KOPT-K1 (cell line): ENCODE data around the gene ST6GALNAC6.

Experiments used
- H3K27ac ChIP-seq: fragments of 200-600 bp; sonication (generic); 2 replicates; pipeline ENCODE4 v1.5.1; 2016; ENCODE audit warnings: antibody characterized with exemption, mild to moderate bottlenecking, low read depth, low read length; ENCODE audit not compliant: poor library complexity, severe bottlenecking
- H3K36me3 ChIP-seq: fragments of 200-600 bp; sonication (generic); 2 replicates; pipeline ENCODE4 v1.5.1; 2017; ENCODE audit warnings: antibody characterized with exemption, mild to moderate bottlenecking, low read length, moderate library complexity; ENCODE audit not compliant: insufficient read depth
- H3K9me3 ChIP-seq: fragments of 200-600 bp; sonication (generic); 2 replicates; pipeline ENCODE4 v1.5.1; 2017; ENCODE audit warnings: antibody characterized with exemption, low read length, mild to moderate bottlenecking; ENCODE audit not compliant: insufficient read depth, poor library complexity, severe bottlenecking

Gene ST6GALNAC6, protein sequence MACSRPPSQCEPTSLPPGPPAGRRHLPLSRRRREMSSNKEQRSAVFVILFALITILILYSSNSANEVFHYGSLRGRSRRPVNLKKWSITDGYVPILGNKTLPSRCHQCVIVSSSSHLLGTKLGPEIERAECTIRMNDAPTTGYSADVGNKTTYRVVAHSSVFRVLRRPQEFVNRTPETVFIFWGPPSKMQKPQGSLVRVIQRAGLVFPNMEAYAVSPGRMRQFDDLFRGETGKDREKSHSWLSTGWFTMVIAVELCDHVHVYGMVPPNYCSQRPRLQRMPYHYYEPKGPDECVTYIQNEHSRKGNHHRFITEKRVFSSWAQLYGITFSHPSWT

DNA sequence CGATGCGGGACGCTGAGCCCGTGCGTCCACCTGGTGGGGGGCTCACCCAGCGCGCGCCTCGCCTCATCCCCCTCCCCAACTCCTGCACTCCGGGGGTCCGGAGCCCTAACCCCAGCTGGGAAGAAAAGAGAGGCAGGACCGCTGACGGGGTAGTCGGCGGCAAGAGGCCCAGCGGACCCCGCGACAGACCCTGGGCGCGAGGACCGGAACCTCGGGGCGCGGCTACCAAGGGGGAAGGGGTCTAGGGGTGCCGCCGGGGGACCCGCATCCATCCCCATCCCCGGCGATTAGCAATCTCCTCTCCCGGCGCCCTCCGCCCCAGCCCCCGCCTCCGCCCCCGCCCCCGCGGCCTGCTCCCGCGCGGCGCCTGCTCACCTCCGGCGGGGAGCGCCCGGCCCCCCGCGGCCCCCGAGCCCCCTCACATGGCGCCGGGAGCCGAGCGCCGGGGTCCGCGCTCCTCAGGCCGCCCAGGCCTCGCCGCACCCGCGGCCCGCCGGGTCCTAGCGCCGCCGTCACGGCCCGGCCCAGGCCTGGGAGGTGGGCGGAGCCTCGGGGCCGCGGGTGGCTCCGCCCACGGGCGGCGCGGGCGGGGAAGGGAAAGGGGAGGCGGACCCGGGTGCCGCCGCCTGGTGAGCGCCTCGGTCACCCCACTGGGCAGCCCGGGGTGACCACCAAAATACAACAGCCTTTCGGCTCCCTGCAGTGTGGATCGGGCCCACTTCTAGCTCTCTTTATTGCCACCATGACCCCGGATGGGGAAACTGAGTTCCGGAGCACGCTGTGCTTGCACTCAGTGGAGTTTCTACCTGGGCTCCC, at the start of gene ST6GALNAC6:
Gene ST6GALNAC6 (minus strand): TSS at position 476 of the 816 bp plus-strand sequence. CDS start 1,622 bp downstream, outside the sequence.
- peak within 1 kb of the TSS; percentile 53 for H3K27ac ChIP-seq
- H3K36me3 ChIP-seq = peaks cover 17% of the 10 kb centered on the region

DNA sequence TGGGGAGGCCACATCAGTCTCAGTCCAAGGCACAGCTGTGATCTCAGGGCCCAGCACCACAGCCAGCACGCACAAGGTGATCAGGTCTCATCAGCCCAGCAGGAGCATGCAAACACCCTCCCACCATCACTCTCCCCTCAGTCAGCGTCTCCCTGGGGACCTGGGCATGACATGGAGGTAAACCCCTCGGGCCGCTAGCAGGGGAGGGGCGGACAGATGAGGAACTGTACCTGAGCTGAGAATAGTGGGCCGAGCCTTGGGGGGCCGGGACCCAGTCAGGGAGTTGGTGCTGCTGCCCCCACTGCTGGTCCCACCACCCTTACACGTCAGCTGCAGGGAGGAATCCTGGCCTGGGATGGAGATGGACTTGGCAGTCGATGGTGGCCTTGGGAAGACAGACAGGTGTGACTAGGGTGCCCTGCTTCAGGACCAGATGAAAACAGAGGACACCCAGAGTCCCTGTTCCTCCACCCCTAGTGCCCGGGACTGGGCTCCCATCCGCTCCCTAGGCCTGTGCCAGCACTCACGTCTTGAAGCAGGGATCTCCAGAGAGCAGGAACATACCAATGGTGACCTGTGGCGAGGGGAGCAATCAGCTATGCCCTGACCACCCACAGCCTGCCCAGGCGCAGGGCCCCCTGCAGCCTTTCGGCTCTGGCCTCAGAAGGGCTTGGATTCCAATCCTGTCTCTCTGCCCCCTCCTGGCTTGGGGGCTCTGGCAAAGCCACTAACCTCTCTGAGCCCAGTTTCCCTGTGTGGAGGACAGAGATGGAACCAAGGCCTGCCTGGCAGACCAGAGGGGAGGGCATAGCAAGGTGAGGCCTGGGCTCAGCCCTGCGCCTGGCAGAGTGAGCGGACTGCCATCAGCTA, 48.7 kb upstream of the ST6GALNAC6 start:
- H3K36me3 ChIP-seq = peaks cover 35% of the 10 kb centered on the region; the same call in 1 of the 2 replicates
- peak overlapping the region; percentile 1 for H3K27ac ChIP-seq
- no peaks in the 10 kb centered on the region for H3K9me3 ChIP-seq

More for the DNA sequence above, at the start of gene ST6GALNAC6:
- H3K9me3 ChIP-seq = no peaks in the 10 kb centered on the region

DNA sequence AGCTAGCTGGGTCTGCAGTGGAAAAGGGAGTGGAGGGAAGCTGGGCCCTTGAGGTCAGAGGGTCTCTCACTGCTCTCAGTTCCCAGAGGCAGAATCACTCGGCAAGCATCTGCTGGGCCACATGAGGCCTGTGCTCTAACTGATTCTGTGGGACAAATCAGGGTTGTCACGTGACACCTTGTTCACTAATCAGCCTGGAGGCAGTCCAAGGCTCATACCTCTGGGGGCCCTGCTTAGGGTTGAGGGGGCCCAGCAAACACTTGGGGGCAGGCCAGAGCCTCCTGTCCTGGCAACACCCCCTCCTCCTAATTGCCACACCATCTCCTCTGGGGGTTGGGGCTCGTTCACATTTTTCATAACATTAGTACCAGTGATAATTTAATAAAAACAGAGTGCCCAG, 47.3 kb upstream of the ST6GALNAC6 start:
- Histone ChIP-seq H3K27ac (peak overlapping the region; percentile 14), H3K9me3 (no peaks in the 10 kb centered on the region), H3K36me3 (peaks cover 49% of the 10 kb centered on the region)

DNA sequence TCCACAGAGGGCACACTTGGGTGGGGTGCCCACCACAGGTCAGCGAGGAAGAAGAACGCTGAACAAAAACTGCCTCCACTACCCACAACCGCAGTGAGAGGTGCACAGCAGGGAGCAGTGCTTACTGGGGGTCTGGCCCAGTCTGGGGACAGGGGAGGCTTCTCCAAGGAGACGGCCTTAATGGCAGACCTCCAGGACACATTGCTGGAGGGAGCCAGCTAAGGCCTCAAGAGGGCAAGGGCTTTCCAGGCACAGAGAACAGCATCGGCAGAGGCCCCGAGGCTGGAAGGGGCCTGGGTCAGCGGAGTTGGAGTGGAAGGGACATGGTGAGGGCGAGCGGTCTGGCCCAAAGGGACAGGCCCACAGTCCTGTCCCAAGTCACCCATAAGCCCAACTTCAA, 46.5 kb upstream of the ST6GALNAC6 start:
- Histone ChIP-seq H3K9me3 (no peaks in the 10 kb centered on the region), H3K36me3 (peaks cover 54% of the 10 kb centered on the region), H3K27ac (peak overlapping the region; percentile 18)

DNA sequence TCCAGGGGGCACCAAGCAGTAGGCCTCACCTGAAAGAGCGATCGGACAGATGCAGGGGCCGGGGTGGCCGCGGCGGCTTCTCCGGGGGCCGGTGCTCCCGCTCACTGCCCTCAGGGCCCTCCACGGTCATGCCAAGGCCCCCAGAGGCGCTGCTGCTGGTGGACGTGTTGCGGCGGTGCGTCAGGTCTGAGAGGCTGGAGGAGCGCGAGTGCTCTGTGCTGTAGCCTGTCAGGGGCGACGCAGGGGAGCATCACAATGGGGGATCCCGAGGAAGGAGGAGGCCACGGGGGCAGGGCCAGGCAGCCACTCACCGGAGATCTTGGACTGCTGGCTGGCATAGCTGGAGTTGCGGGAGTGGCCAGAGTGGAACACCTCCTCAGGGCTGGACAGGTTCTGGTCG, 45.9 kb upstream of the ST6GALNAC6 start:
- no peaks in the 10 kb centered on the region for H3K9me3 ChIP-seq
- H3K36me3 ChIP-seq = peaks cover 59% of the 10 kb centered on the region
- H3K27ac ChIP-seq = no peak overlapping the region

DNA sequence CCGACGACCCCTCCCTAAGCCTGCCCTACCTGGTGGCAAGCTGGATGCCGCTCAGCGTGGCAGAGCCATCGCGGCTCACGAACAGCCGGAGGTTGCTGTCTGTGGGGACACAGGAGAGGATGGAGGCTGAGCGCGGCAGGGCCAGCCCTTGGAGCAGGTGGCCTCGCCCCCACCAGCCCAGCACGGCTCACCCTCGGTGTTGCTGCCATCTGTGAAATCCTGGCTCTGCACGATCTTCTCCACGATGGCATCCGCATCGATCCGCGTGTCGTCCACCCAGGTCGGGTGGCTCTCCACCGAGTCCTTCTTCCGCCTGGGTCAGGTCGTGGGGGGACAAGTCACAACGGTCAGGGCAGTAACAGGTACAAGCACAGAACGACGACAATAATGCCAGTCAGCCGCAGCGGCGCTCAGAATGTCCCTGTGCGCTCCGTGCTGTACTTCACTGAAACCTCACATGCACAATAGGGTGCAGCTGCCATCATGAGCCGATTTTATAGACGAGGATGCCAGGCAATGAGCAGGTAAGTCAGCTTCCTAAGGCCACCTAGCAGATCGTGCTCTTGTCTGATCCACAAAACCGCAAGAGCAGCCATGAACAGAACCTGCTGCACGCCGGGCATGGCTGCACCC, 45.3 kb upstream of the ST6GALNAC6 start:
- Histone ChIP-seq H3K27ac (no peak overlapping the region), H3K36me3 (peaks cover 65% of the 10 kb centered on the region), H3K9me3 (no peaks in the 10 kb centered on the region)

DNA sequence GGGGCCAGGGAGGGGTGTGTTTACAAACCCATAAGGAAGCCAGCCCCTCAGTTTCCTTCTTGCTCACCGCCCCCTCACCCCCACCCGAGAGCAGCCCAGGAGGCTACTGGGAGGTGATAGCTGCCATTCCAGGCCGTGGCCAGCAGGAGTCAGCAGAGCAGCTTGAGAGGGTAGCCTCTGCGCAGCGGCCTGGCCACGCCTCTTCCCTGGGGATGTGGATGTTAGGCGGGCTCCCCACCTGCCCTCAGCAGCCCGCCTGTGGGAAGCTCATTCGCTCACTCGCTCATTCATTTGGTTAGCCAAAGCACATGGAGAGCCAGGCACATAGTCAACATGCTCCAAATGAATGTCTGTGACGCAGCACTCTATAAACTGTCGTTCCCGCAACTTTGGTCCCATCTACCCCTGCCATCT, 44.3 kb upstream of the ST6GALNAC6 start:
- H3K36me3 ChIP-seq = peaks cover 65% of the 10 kb centered on the region
- H3K9me3 ChIP-seq = no peaks in the 10 kb centered on the region
- H3K27ac ChIP-seq = no peak overlapping the region

DNA sequence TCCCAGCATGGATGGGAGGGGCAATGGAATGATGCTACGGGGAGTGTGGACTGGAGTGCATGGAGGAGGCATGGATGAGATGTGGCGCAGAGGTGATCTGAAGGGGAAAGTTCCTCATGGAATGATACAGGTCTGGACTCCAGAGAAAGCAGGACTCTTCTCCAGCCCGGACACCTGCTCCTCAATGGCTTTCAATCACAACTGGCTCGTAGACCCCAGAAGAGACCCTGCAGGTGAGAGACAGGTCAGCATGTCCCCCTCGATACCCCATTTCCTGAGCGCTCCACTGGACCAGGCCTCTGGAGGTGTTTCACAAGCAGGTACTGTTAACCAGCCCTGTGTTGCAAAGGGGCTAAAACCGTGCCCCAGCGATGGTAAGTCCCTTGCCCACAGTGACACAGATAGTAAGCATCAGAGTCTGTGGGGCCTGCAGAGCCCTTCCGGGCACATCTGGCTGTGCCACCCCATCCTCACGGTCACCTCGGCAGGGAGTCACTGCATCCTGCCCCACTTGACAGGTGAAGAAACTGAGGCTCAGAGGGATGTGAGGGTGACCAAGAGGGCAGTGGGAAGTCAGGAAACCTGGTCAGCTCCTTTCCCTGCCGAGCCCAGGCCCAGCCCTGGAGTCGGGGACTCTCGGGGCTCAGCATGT, 43.7 kb upstream of the ST6GALNAC6 start:
- H3K9me3 ChIP-seq = no peaks in the 10 kb centered on the region
- H3K27ac ChIP-seq = no peak overlapping the region
- peaks cover 65% of the 10 kb centered on the region for H3K36me3 ChIP-seq

DNA sequence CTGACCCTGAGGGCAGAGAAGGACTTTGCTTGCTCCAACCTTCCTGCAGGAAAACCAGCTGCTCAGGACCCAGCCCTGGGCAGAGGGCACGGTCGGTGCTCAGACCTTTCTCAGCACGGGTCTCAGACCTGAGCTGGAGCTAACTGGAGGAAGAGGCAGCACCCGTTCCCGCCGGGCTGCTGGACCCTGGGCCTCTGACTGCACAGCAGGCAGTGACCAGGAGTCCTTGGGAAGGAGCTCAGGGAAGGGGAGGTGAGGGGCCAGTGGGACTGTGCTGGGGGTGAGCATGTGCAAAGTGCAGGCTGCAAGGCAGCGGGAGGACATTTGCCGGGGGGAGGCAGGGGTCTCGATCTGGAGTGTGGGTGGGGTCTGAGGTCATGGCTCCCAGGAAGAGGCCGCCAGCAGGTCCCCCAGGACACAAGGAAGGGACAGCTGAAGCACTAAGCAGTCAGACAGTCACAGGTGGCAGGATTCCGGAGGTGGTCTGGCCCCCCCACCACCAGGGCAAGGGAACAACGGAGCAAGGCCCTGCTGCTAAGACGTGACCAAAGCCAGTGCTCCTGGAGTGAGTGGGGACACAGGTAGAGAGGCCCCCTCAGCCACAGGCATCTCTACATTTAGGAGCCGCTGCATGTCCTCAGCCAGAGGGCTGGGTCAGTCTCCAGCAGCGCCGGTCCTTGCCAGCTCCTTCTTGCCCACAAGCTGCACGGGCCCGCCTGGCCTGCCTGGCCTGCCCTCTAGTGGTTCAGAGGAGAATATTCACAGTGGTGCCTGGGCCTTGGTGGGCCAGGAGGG, 43.0 kb upstream of the ST6GALNAC6 start:
- no peak overlapping the region for H3K27ac ChIP-seq
- H3K9me3 ChIP-seq = no peaks in the 10 kb centered on the region
- peaks cover 59% of the 10 kb centered on the region for H3K36me3 ChIP-seq

DNA sequence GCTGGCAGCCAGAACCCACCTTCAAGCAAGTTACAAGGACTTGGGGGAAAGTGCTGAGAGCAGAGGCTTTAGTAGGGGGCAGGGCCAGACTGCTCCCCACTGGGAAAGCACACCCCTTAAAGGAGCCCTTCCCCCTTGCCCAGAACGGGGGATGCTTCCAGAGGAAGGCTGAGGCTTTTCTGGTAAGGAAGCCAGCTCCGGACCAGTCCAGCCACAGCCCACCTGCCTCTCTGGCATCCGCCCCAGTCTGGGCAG, 42.5 kb upstream of the ST6GALNAC6 start:
- H3K27ac ChIP-seq = no peak overlapping the region
- H3K36me3 ChIP-seq = peaks cover 58% of the 10 kb centered on the region
- no peaks in the 10 kb centered on the region for H3K9me3 ChIP-seq

DNA sequence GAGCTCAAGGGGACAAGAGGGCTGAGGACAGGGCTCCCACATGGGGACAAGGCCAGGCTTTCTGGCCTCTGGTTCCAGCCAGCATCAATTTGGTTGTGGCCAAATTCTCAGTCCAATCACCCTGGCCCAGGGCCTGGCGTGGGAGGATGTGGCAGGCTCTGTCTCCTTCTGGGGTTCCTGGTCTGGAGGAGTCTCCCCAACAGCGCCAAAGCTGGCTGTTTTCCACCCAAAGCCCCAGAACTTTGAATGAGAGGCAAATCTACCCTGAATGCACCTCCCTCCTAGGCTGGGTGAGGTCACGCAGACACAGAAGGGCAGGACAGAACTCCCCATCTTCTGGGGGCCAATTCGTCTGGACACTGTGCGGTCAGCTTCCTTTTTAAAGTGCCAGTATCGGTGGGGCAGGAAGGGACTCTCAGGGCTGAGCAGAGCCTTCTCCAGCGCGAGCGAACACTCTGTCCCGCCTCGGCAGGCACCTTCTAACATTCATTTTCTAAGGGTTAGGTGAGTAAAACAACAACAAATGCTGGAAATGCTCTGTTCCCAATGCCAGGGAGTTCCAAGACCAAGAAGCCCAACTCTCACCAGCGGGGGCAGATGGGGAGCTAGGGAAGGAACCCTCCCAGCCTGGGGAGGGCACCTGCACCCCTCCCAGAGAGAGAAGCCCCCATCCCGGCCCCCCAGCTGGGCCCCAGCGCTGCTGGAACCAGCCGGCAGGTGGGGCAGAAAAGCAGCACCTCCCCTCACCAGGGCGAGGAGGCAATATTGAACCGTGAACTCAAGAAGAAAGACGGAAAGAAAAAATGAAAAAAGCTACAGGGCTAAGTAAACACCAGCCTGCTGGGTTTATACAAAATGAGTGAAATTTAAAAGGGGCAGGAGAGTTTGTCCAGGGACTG, 41.9 kb upstream of the ST6GALNAC6 start:
- no peaks in the 10 kb centered on the region for H3K9me3 ChIP-seq
- H3K36me3 ChIP-seq = peaks cover 53% of the 10 kb centered on the region
- no peak overlapping the region for H3K27ac ChIP-seq

DNA sequence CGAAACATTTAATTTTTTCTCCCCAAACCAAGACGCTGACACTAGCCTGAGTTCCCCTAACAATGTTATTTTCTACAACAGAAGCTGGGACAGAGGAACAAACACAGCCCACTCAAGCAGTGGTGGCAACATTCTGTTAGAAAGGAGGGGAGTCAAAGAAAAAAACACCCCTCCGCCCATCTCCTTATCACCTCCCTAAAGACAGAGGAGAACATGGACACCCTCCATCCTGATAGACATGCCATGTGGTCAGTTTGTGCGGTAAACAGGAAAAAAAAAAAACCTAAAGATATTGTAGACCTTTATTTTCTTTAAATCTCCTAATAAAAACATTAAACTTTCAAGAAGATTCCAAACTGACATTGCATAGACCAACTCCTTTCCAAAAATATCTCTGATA, 41.2 kb upstream of the ST6GALNAC6 start:
- H3K9me3 ChIP-seq = no peaks in the 10 kb centered on the region
- no peak overlapping the region for H3K27ac ChIP-seq
- H3K36me3 ChIP-seq = peaks cover 59% of the 10 kb centered on the region

DNA sequence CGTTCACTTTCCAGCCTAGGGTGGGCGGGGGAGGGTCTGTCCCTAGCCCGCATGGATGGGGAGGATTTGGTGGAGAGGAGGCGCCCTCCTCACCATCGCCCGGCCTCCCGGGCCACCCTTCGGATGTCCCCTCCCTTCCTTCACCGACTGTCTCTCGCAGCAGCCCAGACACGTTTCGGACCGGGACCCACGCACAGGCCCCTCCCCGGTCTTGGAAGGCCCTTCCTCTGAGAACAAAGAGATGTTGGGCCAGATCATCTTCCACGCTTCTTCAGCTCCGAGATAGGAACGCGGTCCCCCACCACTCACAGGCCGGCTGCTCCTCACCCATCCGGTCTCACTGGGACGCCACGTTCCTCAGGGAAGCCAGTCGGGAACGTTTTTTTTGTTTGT, 38.9 kb upstream of the ST6GALNAC6 start:
- Histone ChIP-seq H3K9me3 (no peaks in the 10 kb centered on the region), H3K27ac (peak overlapping the region; percentile 77), H3K36me3 (peaks cover 55% of the 10 kb centered on the region)
